HepG2 (cell line): ENCODE measurements around the gene KCNT1. TPM values are rescaled to one million over a fixed set of nuclear protein-coding genes. Genes with fewer than 3 reads are reported as not detected.

Experiments used
- ATAC-seq: fragments of 200-7000 bp; cut with Tn5 transposase; 3 replicates; pipeline ENCODE4 v1.9.1; 2020; ENCODE audit warnings: mild to moderate bottlenecking, moderate library complexity
- BruUV-seq: library from RNA; stranded (reverse); fragments of 400-500 nt; replicated peaks from 2 replicates; lab custom pipeline; 2021; lab: Mats Ljungman, UMichigan
- CTCF ChIA-PET: fragments of 300-600 bp; formaldehyde crosslinking; extraction: SDS; loops from one replicate; lab custom pipeline; 2021; ENCODE audit warnings: low total read pairs, inconsistent platforms, low intra/inter-chr PET ratio; lab: Yijun Ruan, JAX
- POLR2A ChIA-PET: fragments of 350-600 bp; sonication (Branson Sonifier 250); formaldehyde crosslinking; loops from one replicate; lab custom pipeline; 2020; ENCODE audit warnings: antibody characterized with exemption, inconsistent platforms; lab: Yijun Ruan, JAX
- DNase-seq: peaks from one replicate; pipeline ENCODE4 v3.0.0-alpha.2; 2015; ENCODE audit warnings: low spot score
- FAIRE-seq: peaks from 3 replicates; lab custom pipeline; 2011; peaks lifted over from hg19 to GRCh38; lab: Jason Lieb, UNC
- H2AFZ ChIP-seq: one replicate; pipeline ENCODE4 v1.6.1; 2011; ENCODE audit warnings: low read length, inconsistent platforms
- H3K27ac ChIP-seq: fragments of 300-600 bp; 3 replicates; pipeline ENCODE4 v1.8.0; 2011; ENCODE audit warnings: mixed run types, mild to moderate bottlenecking, mixed read lengths, low read length, inconsistent platforms; ENCODE audit not compliant: insufficient read depth; ENCODE audit errors: extremely low read length
- H3K27me3 ChIP-seq, 2 experiments: fragments of 200-600 bp in 1 of 2; 2 replicates in 1 of 2; 3 replicates in 1 of 2; pipeline versions ENCODE4 v1.6.0 to v1.8.0; 2011; ENCODE audit warnings: low read length in 2 of 2, mild to moderate bottlenecking in 2 of 2, moderate library complexity in 2 of 2, inconsistent platforms in 1 of 2; ENCODE audit not compliant: insufficient read depth in 2 of 2, control insufficient read depth in 1 of 2
- H3K36me3 ChIP-seq, 2 experiments: fragments of 200-600 bp in 1 of 2; replicated peaks in 1 of 2; 2 replicates in 1 of 2; 3 replicates in 1 of 2; pipeline versions ENCODE4 v1.5.1 to v1.8.0; 2011; ENCODE audit warnings: low read length in 2 of 2, inconsistent platforms in 1 of 2; ENCODE audit not compliant: insufficient read depth in 2 of 2, control insufficient read depth in 1 of 2
- H3K4me1 ChIP-seq: 2 replicates; pipeline ENCODE4 v1.5.1; 2012; ENCODE audit warnings: low read length, inconsistent platforms; ENCODE audit not compliant: insufficient read depth
- H3K4me2 ChIP-seq: 2 replicates; pipeline ENCODE4 v1.6.0; 2011; ENCODE audit warnings: low read depth, low read length, inconsistent platforms
- H3K4me3 ChIP-seq, 3 experiments: fragments of 200-600 bp in 1 of 3; sonication (generic), shearing (Covaris generic) in 1 of 3; replicated peaks in 1 of 3; 2 replicates each; pipeline ENCODE4 v1.5.1; 2011 to 2016; ENCODE audit warnings: low read length in 3 of 3, inconsistent platforms in 2 of 3, low read depth in 2 of 3, mild to moderate bottlenecking in 2 of 3, control low read depth in 1 of 3, mixed read lengths in 1 of 3; ENCODE audit not compliant: insufficient read depth in 1 of 3
- H3K79me2 ChIP-seq: one replicate; pipeline ENCODE4 v1.6.1; 2011; ENCODE audit warnings: low read length, inconsistent platforms; ENCODE audit not compliant: insufficient read depth
- H3K9ac ChIP-seq: 2 replicates; pipeline ENCODE4 v1.6.0; 2011; ENCODE audit warnings: mild to moderate bottlenecking, low read depth, low read length, inconsistent platforms; ENCODE audit not compliant: insufficient read depth
- H3K9me3 ChIP-seq: 2 replicates; pipeline ENCODE4 v1.5.1; 2012; ENCODE audit warnings: mild to moderate bottlenecking, low read length
- H4K20me1 ChIP-seq: 2 replicates; pipeline ENCODE4 v1.6.0; 2011; ENCODE audit warnings: inconsistent platforms, mild to moderate bottlenecking, low read length, moderate library complexity; ENCODE audit not compliant: insufficient read depth
- ARNTL ChIP-seq: sonication (generic); formaldehyde crosslinking; IDR thresholded peaks from 2 replicates; pipeline ENCODE4 v1.4.0; 2020; ENCODE audit warnings: mild to moderate bottlenecking, missing genetic modification reagents
- ELF1 ChIP-seq: sonication (generic); formaldehyde crosslinking; IDR thresholded peaks from 2 replicates; pipeline ENCODE4 v1.4.0; 2020; ENCODE audit warnings: missing genetic modification reagents
- FOXK2 ChIP-seq: fragments of 450-650 bp; IDR thresholded peaks from 2 replicates; pipeline ENCODE4 v1.6.1; 2016
- GABPB1 ChIP-seq: IDR thresholded peaks from 2 replicates; pipeline ENCODE4 v1.6.1; 2016; ENCODE audit warnings: mild to moderate bottlenecking, missing genetic modification reagents, moderate library complexity, missing compliant biosample characterization
- KLF16 ChIP-seq, 2 experiments: sonication (generic) in 1 of 2; formaldehyde crosslinking in 1 of 2; IDR thresholded peaks; 2 replicates each; pipeline versions ENCODE4 v1.6.1 to v1.8.0; 2016 to 2023; ENCODE audit warnings: missing genetic modification reagents in 2 of 2, missing compliant biosample characterization in 1 of 2
- MYNN ChIP-seq: sonication (generic); formaldehyde crosslinking; IDR thresholded peaks from 2 replicates; pipeline ENCODE4 v1.4.0; 2020; ENCODE audit warnings: mild to moderate bottlenecking, low read depth, missing genetic modification reagents
- NCOR1 ChIP-seq: fragments of 200-600 bp; sonication (generic); IDR thresholded peaks from 2 replicates; pipeline ENCODE4 v1.7.0; 2017; ENCODE audit warnings: antibody characterized with exemption, low read length, borderline replicate concordance
- NKX3-1 ChIP-seq: sonication (generic); formaldehyde crosslinking; IDR thresholded peaks from 2 replicates; pipeline ENCODE4 v1.5.0; 2020; ENCODE audit warnings: missing genetic modification reagents
- PHB2 ChIP-seq: fragments of 450-650 bp; IDR thresholded peaks from 2 replicates; pipeline ENCODE4 v1.6.1; 2018; ENCODE audit not compliant: partially characterized antibody
- PLSCR1 ChIP-seq: sonication (generic); formaldehyde crosslinking; IDR thresholded peaks from 2 replicates; pipeline ENCODE4 v1.5.0; 2020; ENCODE audit warnings: missing genetic modification reagents, mild to moderate bottlenecking, borderline replicate concordance
- SP4 ChIP-seq: sonication (generic); formaldehyde crosslinking; IDR thresholded peaks from 2 replicates; pipeline ENCODE4 v1.8.1; 2023; ENCODE audit warnings: mild to moderate bottlenecking, missing genetic modification reagents
- ZBTB38 ChIP-seq: sonication (generic); formaldehyde crosslinking; IDR thresholded peaks from 2 replicates; pipeline ENCODE4 v1.5.1; 2020; ENCODE audit warnings: mild to moderate bottlenecking, missing genetic modification reagents
- ZMAT3 ChIP-seq: sonication (generic); formaldehyde crosslinking; conservative IDR thresholded peaks from 2 replicates; pipeline ENCODE4 v1.7.0; 2021; ENCODE audit warnings: missing genetic modification reagents
- ZNF253 ChIP-seq: sonication (generic); formaldehyde crosslinking; IDR thresholded peaks from 2 replicates; pipeline ENCODE4 v1.8.0; 2022; ENCODE audit warnings: mild to moderate bottlenecking, missing genetic modification reagents, borderline replicate concordance
- ZNF264 ChIP-seq: sonication (generic); formaldehyde crosslinking; IDR thresholded peaks from 2 replicates; pipeline ENCODE4 v1.4.0; 2020; ENCODE audit warnings: missing genetic modification reagents
- ZNF350 ChIP-seq: sonication (generic); formaldehyde crosslinking; IDR thresholded peaks from 2 replicates; pipeline ENCODE4 v1.4.0; 2020; ENCODE audit warnings: mild to moderate bottlenecking, low read depth, missing genetic modification reagents, borderline replicate concordance
- ZNF503 ChIP-seq: sonication (generic); formaldehyde crosslinking; IDR thresholded peaks from 2 replicates; pipeline ENCODE4 v1.4.0; 2020; ENCODE audit warnings: missing genetic modification reagents
- ZNF530 ChIP-seq: sonication (generic); formaldehyde crosslinking; IDR thresholded peaks from 2 replicates; pipeline ENCODE4 v1.5.0; 2020; ENCODE audit warnings: low read depth, mild to moderate bottlenecking, missing genetic modification reagents
- ZNF562 ChIP-seq: sonication (generic); formaldehyde crosslinking; IDR thresholded peaks from 2 replicates; pipeline ENCODE4 v1.8.0; 2022; ENCODE audit warnings: missing genetic modification reagents, borderline replicate concordance
- ZNF780A ChIP-seq: sonication (generic); formaldehyde crosslinking; IDR thresholded peaks from 2 replicates; pipeline ENCODE4 v1.8.0; 2022; ENCODE audit warnings: mild to moderate bottlenecking, missing genetic modification reagents, moderate library complexity
- WGBS: methylation state at CpG from one replicate; pipeline ENCODE4 v1.1.6; 2017; ENCODE audit warnings: low lambda C conversion rate; 5-methylcytosine and 5-hydroxymethylcytosine counted together
- in situ Hi-C: cut with HindIII; loops from 2 replicates; pipeline ENCODE4 v1.10.0; 2017; ENCODE audit warnings: low pct_unique_long_range_greater_than_20kb; ENCODE audit not compliant: extremely low pct_ligation_motif_present
- intact Hi-C: fragments of 100-400 bp; cut with micrococcal nuclease; formaldehyde crosslinking; loops from one replicate; pipeline ENCODE4 v1.10.0; 2022; ENCODE audit not compliant: unreplicated experiment
- polyA plus RNA-seq, 8 experiments: library from polyadenylated mRNA; depleted of rRNA in 3 of 8; stranded (reverse) in 7 of 8; unstranded in 1 of 8; fragments of >200 nt; fragmentation: Illumina TruSeq in 4 of 8; extraction: Trizol in 4 of 8; gene quantifications; 2 replicates each; pipeline versions ENCODE4 v1.2.1 to v1.2.3, GENCODE V29; 2011 to 2016; ENCODE audit warnings: low read depth in 4 of 8, missing spikeins in 1 of 8, mixed read lengths in 1 of 8; ENCODE audit not compliant: insufficient read depth in 1 of 8
- total RNA-seq, 5 experiments: library from RNA; depleted of rRNA; stranded (reverse); fragments of >200 nt; fragmentation: Illumina TruSeq; extraction: Trizol; gene quantifications; 2 replicates each; pipeline ENCODE4 v1.2.3, GENCODE V29; 2016; ENCODE audit warnings: low read depth in 1 of 5

KCNT1 gene
- total and polyA plus RNA-seq, 2 of the 13 experiments (the other 11 are each of a cell fraction or from before 2014, with no cell fraction given), result not detected

- TF ChIP-seq PLSCR1 (CRISPR knock-in tag) (no peak), ZBTB38 (CRISPR knock-in tag) (no peak), NCOR1 (no peak), GABPB1 (CRISPR knock-in tag) (no peak), ZNF264 (CRISPR knock-in tag) (no peak), ZNF780A (no peak), ZNF253 (CRISPR knock-in tag) (no peak), ARNTL (CRISPR knock-in tag) (no peak), MYNN (CRISPR knock-in tag) (no peak), ELF1 (no peak), ZNF503 (no peak), FOXK2 (no peak), SP4 (no peak), ZNF350 (CRISPR knock-in tag) (no peak), PHB2 (no peak), ZMAT3 (CRISPR knock-in tag) (no peak), ZNF530 (no peak), KLF16 (CRISPR knock-in tag; IDR thresholded peaks at IDR 0.05) (no peak), ZNF562 (CRISPR knock-in tag) (no peak), NKX3-1 (no peak)
- TF ChIP-seq, all 625 proteins: peak for 0
- Histone ChIP-seq H3K27ac (no peak overlapping the region), H3K4me1 (no peaks in the 10 kb centered on the region), H3K4me2 (no peak overlapping the region), H3K4me3 (no peak overlapping the region), H3K9ac (no peak overlapping the region), H3K79me2 (no peaks in the 10 kb centered on the region), H4K20me1 (peaks cover 2% of the 10 kb centered on the region; the same call in 1 of the 2 replicates), H3K27me3 (peaks cover 21 to 75% of the 10 kb centered on the region in 2 experiments; a peak in 4 of 5 replicates), H2AFZ (no peak overlapping the region), H3K36me3 (no peaks in the 10 kb centered on the region), H3K9me3 (no peaks in the 10 kb centered on the region)
- BruUV-seq, result no TSS peak
- WGBS, result 7% methylated on average over 6 of the region's 17 CpGs
- CTCF ChIA-PET, result no interaction called here
- POLR2A ChIA-PET, result no interaction called here
- intact Hi-C loops (no loop called here), in situ Hi-C loops (no loop called here)
- FAIRE-seq, result no peak
- no peak for DNase-seq
- no peak for ATAC-seq
Measured at GRCh38 chr9:135684691-135685090, 17.3 kb upstream of the KCNT1 start.
